HG02588 (cell line): ENCODE data around the gene DUSP14.

Source experiments
- ATAC-seq: cut with Tn5 transposase; IDR thresholded peaks from one replicate; pipeline ENCODE4 v1.9.1; 2021; ENCODE audit warnings: mild to moderate bottlenecking, moderate library complexity; ENCODE audit not compliant: unreplicated experiment

Gene DUSP14

DNA sequence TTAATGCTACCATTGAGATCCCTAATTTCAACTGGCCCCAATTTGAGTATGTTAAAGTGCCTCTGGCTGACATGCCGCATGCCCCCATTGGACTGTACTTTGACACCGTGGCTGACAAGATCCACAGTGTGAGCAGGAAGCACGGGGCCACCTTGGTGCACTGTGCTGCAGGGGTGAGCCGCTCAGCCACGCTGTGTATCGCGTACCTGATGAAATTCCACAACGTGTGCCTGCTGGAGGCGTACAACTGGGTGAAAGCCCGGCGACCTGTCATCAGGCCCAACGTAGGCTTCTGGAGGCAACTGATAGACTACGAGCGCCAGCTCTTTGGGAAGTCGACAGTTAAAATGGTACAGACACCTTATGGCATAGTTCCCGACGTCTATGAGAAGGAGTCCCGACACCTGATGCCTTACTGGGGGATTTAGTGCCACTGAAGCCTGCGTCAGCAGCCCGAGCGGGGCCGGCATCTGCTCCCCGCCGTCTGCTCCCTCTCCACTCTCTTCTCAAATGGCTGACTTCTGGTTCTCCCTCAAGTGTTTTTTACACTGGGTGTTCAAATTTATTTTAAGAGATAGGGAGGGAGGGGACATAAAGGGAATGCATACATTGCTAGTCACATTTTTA is 22.9 kb downstream of the DUSP14 start:
- ATAC-seq, result no peak

GRCh38 chr17:37513711-37514110 is 24.0 kb downstream of the DUSP14 start:
- no peak for ATAC-seq

GRCh38 chr17:37516127-37516571 is 26.5 kb downstream of the DUSP14 start:
- ATAC-seq, result no peak

- no peak for ATAC-seq
Observed at GRCh38 chr17:37517881-37518280, 28.2 kb downstream of the DUSP14 start.

DNA sequence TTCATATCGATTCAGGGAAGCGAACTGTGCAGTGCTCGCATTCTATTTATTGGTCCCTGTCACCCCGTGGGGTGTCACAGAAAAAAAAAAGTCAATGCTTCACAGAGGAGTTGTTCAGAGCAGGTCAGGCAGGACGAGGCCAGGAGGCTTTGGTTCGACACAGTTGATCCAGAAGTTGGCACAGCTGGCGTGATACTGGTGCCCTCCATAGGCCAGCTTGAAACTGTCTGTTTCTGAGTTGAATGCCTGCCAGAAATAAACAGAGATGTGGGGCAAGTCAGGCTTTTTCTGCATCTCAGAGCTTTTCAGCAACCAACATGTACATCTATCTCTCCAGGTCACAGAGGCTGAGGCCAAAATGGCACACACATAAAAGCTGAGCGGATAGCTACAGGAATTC is 29.1 kb downstream of the DUSP14 start:
- ATAC-seq, result no peak

DNA sequence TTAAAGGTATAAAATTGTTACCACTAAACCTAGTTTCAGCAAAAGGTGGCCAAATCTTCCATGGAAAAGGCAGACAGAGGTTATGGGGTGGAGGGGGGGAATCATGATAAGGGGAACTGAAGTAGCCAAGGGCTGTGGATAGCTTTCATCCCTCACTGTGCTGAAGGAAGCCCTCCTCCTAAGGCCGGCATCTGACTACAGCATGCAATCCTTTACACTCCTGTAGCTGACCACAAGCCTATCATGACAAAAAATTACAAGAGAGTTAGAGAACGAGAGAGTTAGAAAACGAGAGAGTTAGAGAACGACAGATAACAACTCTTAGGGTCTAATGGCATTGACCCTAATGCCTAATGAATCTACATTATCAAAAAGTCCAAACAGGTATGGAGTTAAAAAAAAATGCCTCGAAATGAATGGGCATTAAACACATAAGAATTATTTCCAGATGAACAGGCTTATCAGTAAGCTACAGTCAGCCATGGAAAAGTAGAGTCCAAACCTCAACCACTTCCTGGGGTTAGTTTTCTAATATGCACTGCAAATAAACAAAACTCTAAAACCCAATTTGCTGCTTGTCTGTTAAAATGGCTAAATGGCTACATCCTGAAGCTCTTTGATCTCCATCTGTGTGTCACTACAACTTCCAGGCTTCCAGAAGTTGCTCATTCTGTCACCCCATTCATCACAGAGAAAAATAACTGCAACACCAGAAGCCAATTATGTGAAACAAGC is 29.7 kb downstream of the DUSP14 start:
- no peak for ATAC-seq

- ATAC-seq, result no peak
Observed at GRCh38 chr17:37520174-37520573, 30.5 kb downstream of the DUSP14 start.

DNA sequence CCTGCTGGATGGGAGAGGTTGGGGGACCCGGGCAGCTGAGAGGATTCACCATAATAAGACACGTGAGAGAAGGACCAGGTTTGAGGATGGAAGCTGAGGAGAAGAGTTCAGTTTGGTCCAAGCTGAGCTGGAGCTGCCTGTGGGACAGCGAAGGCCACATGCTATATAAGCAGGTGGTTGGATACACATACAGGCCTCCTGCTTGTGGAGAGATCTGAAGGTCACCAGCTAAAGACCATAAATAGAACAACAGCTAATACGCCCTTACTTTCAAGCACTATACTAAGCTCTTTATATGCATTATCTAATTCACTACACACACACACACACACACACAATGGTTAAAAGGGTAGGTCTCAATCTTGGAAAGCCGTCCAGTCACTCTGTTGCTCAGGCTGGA is 32.1 kb downstream of the DUSP14 start:
- ATAC-seq, result no peak

GRCh38 chr17:37523715-37524219 is 34.1 kb downstream of the DUSP14 start:
- ATAC-seq, result no peak

DNA sequence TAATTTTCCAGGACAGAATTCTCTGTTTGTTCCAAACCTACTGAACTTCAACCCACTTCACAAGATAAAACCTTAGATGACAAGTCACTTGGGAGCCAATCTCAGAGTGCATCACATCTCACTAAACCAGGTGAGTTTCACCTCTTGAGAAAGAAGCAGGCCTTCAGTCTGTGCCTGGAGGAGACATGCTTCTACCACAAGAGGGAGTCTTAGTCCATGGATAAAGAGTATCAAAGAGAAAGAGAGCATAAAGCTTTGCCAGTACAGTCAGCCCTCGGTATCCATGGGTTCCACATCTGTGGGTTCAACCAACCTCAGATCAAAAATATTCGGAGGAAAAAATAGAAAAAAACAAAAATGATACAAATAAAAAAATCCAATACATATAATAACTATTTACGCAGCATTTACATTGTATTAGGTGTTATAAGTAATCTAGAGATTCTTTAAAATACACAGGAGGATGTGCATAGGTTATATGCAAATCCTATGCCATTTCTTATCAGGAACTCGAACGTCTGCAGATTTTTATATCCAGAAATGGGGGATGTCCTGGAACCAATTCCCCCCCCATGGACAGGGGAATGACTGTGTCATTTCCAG is 37.7 kb downstream of the DUSP14 start:
- ATAC-seq, result no peak

DNA sequence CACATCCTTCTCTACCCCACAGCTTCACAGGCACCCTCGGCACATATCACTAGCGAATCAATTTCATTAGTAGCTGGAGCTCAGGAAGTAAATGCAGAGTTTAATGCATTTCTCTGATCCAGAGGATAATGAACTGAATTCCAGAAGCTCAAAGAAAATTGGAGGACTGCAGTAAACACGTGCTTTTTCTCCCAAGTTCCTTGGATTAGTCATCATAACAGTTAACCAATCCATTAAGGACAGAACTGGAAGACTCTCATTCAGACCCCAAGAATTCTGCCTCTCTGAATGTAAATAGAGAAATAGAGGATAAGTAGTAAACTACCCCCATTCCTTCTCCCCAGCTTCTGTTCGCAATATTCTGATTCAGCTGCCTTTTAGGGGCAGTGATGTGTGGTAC is 40.7 kb downstream of the DUSP14 start:
- no peak for ATAC-seq

DNA sequence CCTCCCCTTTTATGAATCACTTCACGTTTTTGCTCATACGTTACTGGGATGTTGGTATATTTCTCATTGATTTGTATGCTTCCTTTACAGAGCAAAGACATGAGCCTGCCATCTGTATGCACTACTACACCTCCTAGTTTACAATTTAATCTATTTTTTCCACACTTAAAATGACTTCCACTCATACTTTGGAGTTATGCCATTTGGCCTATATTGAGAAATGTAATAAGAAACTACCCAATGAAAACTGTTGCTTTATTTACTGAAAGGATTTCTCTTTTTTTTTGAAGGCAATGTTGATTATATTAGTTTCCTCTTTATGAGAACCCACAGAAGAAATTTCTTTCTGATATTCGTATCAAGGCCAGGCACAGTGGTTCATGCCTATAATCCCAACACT is 43.1 kb downstream of the DUSP14 start:
- no peak for ATAC-seq

GRCh38 chr17:37535906-37536305 is 46.2 kb downstream of the DUSP14 start:
- ATAC-seq, result no peak

- ATAC-seq, result no peak
Observed at GRCh38 chr17:37538981-37539659, 49.4 kb downstream of the DUSP14 start.

- ATAC-seq, result no peak
Observed at GRCh38 chr17:37541880-37542660, 52.4 kb downstream of the DUSP14 start.

DNA sequence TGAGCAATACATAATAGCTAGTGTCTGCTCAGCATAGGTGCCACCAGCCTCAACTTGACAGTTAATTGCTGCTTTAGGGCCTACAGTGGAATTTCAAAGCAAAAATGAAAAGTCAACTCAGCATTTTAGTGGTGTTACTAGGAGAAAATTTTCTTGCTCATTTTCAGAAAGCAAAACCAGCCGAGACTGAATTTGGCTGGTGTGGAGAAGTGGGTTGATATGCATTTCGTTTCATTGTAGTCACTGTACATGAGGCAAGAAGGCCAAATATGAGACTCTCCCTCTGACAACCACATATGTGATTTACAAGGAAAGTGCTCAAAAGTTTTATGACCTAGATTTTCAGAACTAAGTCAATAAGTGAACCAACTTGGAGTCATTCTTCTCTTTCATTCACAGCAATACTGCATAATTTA is 54.0 kb downstream of the DUSP14 start:
- ATAC-seq, result no peak

DNA sequence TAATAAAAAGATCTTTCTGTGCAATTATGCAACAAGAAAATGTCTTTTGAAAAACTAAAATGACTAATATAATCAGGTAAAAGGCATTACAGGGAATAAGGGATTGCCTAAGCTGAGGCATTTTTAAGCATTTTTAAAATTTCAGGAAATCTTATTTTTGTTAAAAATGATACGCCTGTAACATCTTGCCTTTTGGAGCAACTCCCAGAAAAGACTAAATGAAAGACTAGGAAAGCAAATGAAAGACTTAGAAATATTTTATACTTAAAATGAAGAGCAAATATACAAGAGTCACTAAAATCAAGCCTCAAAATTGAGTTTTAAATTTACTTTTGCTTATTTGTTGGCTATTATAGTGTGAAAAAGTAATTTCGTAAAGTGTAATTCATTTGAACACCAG is 55.8 kb downstream of the DUSP14 start:
- no peak for ATAC-seq

DNA sequence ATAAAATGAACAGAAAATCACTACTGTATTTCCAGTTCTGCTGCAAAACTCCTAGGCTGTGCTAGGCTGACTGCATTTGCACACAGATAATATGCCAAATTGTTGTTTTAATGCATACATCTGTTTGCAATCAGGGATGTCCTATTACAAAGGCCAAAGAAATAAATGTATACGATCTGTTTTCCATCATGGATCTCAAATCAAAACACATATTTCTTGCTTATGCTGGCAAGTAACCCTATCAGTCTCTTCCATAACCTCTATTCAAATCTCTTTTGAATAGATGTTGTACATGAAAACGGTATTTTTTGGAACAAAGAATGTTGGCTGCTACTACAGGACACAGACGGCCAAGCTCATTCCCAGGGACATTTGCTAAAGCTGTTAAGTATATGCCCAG is 56.6 kb downstream of the DUSP14 start:
- ATAC-seq, result no peak

- no peak for ATAC-seq
Observed at GRCh38 chr17:37547986-37548385, 58.3 kb downstream of the DUSP14 start.

DNA sequence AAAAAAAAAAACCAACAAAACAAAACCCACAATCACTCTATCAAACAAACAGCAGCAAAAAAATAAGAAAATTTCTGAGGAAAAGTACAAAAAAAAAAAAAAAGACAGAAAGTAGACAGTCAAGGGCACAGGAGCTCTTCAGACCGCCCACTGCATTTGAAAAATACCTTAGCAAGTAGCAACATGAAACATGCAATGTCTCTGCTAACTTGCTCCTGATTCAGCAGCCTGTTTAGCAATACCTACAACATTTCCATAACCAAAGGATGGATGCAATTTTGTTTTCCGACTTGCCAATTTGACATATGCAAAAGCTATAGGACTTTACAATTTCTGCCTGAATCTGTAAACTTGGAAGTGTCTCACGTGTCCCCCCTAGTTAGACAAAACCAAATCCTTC is 62.1 kb downstream of the DUSP14 start:
- no peak for ATAC-seq
